Skeletal muscle cell (primary cell): Measurements from ENCODE around the gene S100A16.
A peak's percentile ranks its signal among the peaks of the same experiment; 100 is the strongest.
"Not testable (repeated sequence)": the region's sequence is repeated elsewhere in the genome, so short reads cannot be mapped to it uniquely, and the experiment has no call there.

ENCODE experiments used
- DNase-seq: peaks from one replicate; pipeline ENCODE4 v3.0.0-alpha.2; 2010; ENCODE audit warnings: low read depth
- H3K4me3 ChIP-seq: 2 replicates; pipeline ENCODE4 v1.5.1; 2011; ENCODE audit warnings: low read depth, mild to moderate bottlenecking, control low read depth, low read length, moderate library complexity

Gene S100A16

DNA sequence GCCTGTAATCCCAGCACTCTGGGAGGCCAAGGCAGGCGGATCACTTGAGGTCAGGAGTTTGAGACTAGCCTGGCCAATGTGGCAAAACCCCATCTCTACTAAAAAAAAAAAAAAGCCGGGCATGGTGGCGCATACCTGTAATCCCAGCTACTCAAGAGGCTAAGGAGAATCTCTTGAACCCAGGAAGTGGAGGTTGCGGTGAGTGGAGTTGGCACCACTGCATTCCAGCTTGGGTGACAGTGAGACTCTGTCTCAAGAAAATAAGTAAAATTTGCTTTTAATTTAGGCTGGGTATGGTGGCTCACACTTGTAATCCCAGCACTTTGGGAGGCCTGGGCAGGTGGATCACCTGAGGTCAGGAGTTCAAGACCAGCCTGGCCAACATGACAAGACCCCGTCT lies 27.3 kb upstream of the S100A16 start:
- H3K4me3 ChIP-seq, DNase-seq: not testable (repeated sequence)

DNA sequence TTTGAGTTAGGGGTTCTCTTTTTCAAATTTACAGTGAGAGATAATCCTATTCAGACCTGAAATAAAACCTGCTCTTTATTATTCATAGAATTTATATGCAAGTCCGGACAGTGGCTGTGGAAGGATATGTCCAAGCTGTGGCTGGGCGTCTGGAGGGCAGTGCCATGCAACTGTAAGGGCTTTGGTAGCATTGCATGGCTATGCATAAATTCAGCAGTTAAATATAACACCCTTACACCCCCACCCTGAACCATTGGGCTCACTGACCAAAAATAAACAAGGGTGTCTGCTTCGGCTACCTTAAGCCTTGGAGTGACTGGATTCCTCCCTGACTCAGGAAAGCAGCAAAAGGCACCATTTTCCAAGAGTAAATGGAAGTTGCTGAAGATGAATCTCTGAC lies 26.3 kb upstream of the S100A16 start:
- DNase-seq, result no peak
- no peak overlapping the region for H3K4me3 ChIP-seq

DNA sequence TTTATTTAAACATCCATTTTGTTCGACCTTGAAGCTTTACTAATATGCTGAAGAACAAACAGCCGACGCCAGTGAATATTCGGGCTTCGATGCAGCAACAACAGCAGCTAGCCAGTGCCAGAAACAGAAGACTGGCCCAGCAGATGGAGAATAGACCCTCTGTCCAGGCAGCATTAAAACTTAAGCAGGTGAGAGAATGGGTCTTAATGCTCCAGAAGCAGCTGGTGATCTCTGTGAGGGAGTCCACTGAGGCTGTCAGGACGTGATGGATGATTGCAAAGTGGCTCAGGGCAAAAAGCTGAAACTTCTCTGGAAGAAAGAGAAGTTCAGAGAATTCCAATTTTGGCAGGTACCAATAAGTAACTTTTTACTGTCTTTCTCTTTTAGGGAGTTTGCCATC lies 25.3 kb upstream of the S100A16 start:
- no peak for DNase-seq
- H3K4me3 ChIP-seq, result no peak overlapping the region

DNA sequence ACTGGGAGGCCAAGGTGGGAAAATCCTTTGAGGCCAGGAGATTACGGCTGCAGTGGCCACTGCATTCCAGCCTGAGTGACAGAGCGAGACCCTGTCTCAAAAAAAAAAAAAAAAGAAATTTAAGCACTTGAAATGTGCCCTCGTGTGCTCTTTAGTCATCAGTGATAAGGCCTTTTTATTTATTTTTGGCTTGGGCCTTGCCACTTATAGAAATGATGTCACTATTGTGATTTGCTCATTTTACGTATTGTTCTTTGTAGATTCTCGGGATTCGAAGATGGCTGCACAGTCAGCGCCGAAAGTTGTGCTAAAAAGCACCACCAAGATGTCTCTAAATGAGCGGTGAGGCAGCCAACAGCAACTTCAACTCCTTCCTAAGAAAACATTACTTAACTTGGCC lies 23.4 kb upstream of the S100A16 start:
- H3K4me3 ChIP-seq, result no peak overlapping the region
- DNase-seq, result no peak

DNA sequence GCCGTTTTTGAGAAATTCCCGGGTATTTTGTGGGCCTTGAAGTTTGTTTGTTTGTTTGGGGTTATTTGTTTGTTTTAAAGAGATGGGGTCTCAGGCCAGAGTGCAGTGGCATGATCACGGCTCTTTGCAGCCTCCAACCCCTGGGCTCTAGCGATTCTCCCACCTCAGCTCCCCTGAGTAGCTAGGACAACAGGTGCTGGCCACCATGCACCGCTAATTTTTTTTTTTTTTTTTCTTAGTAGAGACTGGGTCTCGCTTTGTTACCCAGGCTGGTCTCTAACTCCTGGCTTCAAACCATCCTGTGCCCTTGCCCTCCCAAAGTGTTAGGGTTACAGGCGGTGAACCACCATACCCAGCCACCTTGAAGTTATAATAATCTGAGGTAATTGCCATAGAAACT lies 22.9 kb upstream of the S100A16 start:
- no peak overlapping the region for H3K4me3 ChIP-seq
- no peak for DNase-seq

DNA sequence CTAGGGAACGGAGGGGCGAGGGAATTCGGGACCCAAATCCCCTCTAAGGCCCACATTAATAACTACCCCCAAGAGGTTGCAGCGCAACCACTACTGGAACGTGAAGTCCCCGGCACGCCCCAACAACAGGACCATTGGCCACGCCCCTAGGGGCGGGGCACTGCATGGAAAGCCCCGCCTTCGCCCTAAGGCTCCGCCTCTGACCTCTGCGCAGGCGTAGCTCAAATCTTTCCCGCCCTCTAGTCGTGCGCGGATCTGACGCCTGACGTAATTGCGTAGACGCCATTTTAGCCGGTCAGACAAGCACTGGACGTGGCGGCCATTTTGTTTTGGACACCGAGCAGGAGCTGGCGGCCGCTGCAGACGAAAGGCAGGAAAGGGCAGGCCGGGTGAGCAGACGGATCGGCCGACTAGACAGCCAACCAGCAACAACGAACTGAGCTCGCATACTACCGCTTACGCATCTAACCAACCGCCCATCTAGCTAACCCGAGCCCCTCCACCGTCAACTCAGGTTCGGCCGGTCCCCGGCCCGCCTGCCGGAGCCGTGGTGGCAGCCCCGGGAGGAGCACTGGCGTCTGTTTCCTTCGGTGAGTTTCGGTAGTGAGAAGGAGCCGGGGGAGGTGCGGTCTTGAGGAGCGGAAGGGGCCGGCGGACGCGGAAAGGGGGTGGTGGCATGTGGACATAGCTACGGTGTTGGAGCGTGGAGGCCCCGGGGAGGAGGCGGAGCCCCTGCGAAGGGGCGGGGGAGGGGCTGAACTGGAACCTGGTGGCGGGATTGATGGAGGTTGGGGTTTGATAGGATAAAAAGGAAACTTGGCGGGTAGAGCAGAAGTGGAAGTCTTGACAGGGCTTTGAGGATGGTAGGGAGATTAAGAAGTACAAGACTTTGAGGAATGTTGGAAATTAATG lies 21.1 kb upstream of the S100A16 start, which contains the start of gene CHTOP:
Gene CHTOP, plus strand, starts transcription at position 313 of the 912 bp plus-strand sequence. CDS start 2,523 bp downstream, outside the sequence.
- peak within 1 kb of the TSS; percentile 92 for H3K4me3 ChIP-seq

DNA sequence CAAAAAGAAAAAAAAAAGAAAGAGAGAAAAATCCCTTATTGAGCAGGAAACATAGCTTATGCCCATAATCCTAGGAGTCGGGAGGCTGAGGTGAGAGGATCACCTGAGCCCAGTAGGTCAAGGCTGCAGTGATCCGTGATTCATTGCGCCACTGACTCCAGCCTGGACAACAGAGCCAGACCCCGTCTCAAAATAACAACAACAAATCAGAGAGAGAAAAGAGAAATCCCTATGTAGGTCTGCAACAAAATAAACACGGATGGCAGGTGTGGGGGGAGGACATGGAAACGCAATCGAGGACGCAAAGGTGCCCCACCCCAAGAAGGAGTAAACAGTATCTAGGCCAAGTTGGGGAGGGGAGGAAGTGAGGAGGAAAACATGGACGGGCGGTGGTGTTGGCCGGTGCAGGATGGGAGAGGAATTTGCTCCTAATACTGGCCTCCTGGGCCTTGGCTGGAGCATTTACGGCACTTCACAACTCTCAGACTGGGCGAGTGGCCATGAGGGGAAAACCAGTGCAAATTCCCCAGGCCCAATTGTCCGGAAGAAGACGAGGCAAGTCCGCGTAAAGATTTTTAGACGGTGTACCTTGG lies 20.3 kb upstream of the S100A16 start:
- DNase-seq, result no peak
- peak overlapping the region; percentile 92 for H3K4me3 ChIP-seq

More for the DNA sequence above, 21.1 kb upstream of the S100A16 start, which contains the start of gene CHTOP:
- peak; percentile 94 for DNase-seq

DNA sequence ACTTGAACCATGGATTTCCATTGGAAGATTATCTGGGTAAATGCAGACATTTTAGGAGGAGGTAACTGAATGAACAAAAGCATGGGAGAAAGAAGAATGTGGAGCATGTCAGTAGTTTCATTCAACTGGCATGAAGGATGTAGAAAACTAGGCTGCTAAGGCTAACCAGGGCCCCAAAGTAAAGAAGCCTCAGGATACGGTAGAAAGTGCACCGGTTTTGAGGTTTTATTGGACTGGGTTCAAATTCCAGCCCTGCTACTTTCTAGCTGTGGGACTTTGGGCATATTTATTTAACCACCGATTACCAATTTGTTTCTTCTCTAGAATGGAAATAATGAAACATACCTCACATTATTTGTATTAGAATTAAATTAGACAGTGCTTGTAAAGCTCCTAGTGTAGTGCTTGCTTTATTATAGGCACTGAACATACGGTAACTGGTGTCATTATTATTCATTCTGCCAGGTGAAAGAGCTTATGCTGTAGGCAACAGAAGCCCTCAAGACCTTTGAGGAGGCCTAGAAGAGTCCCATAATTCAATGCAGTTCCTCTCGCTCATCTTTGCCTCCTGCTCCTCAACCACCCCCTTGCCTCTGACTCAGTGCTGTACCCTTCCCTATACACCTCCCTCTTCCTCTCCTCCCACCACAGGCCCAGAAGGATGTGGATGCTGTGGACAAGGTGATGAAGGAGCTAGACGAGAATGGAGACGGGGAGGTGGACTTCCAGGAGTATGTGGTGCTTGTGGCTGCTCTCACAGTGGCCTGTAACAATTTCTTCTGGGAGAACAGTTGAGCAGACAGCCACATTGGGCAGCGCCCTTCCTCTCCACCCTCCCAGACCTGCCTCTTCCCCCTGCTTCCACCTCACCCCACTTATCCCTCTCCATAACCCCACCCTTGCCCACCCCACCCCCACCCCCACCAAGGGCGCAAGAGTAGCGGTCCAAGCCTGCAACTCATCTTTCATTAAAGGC lies 18.4 kb upstream of the S100A16 start:
- H3K4me3 ChIP-seq, result no peak overlapping the region
- DNase-seq, result no peak

DNA sequence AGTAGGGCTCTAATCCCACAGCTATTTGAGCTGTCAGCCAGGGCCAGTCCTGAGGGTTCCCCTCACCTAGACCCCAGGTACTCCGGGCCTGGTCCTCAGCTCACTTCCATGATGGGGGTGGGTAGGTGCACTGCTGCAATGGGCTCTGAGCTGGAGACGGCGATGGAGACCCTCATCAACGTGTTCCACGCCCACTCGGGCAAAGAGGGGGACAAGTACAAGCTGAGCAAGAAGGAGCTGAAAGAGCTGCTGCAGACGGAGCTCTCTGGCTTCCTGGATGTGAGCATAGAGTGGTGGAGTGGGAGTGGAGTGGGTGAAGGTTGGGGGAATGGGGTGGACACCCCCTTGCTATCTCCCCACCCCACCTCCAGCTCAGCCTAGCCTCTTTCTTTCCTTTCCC lies 17.4 kb upstream of the S100A16 start:
- no peak overlapping the region for H3K4me3 ChIP-seq

DNA sequence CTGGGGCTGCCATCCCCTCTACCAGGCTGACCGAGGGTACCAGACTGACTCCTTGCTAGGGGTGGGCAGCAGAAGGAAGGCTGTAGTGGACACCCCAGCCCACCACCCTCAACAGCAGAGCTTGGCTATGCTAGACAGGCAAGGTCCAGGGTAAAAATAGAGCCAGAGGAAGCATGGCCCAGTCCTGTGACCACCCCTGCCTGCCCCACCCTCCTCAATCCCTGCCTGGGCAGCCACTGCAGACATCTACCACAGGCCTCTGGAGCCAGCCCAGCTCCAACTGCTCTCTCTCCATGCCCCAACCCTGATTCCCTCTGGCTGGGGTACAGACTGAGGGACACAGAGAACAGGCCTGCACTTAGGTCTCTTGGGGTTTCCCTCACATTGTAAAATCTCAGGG lies 17.0 kb upstream of the S100A16 start:
- no peak for DNase-seq

More for the DNA sequence above, 17.4 kb upstream of the S100A16 start:
- no peak for DNase-seq

DNA sequence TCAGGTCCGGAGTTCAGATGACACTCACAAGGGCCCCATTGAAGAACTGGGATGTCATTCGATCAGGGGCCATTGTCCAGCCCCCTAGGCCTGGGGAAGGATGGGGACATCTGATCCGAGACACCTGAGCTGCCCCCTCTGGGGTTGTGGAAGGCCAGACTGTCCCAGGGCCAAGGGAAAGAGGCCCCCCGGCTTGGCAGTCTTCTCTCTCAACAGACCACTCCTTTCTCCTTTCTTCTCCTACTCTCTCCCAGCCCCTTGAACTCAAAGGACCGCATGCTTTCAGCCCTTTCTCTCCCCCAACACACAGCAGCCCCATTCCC lies 16.4 kb upstream of the S100A16 start:
- H3K4me3 ChIP-seq, result no peak overlapping the region
- DNase-seq, result no peak

More for the DNA sequence above, 17.0 kb upstream of the S100A16 start:
- no peak overlapping the region for H3K4me3 ChIP-seq

DNA sequence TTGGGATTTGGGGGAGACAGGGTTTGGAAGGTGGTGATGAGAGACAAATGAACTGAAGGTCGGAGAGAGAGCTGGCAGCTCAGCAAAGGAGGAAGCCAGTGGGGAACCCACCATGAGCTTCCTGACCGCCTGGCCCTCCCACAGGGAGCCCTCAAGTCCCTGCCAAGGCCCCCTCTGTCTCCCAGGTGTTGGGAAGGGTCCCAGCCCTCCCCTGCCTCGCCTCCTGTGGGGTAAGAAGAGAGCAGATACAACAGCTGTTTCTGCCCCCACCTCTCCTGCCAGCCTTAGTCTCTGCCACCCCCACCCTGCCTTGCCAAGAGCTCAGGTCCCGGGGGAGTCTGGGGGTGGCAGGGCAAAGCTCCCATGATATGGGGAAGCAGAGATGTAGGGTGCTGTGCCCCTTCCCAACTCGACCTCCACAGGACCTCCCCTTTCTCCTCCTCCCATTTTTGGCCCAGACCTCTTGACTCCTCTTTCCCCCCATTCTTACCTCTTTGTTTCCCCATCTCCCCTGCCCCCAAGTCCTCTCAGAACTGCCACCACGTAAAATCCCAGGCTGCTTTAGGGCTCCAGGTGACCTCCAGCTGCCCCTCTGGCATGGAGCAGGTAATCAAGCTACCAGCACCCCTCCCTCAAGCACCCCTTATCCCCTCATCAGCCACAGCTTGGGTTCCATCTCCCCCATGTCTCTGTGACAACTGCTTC lies 15.9 kb upstream of the S100A16 start:
- DNase-seq, result no peak
- no peak overlapping the region for H3K4me3 ChIP-seq

DNA sequence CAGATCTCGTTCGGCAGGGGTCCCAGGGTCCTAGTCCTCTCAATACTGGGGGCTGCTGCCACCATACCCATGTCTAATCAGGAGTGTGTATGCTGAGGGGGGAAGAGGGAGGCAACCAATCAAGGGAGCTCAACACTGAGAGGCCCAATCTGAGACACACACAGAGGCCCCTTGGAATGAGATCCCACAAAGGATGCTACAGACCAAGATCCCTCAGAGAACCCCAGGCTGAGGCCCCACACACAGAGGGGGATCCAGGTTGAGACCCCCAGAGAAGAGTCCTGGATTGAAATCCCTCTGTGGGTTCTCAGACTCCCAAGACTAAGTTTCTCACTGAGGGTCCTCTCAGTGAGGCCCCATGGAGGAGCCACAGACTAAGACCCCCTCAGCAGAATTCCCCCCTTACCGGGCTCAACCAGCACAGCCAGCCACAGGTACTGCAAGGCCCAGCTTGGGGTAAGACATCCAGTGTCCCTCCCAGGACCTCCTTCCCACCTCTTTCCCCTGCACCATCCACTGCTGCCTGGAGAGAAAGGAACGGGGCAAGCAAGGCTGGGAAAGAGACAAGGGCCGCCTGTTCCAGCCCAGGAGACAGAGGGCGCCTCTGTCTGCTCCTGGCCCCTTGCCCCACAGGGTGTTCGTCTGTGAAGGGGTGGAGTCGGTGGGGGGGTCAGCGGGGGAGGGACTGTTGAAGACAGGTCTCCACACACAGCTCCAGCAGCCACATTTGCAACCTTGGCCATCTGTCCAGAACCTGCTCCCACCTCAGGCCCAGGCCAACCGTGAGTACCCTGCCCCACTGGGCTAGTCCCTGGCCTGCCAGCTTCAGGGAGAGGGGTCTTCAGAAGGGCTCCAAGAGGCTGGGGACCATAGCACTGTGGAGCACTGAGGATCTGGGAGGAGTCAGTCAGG lies 15.0 kb upstream of the S100A16 start, which contains the start of gene S100A1:
Gene S100A1, plus strand, starts transcription at position 720 of the 912 bp plus-strand sequence. CDS start 2,088 bp downstream, outside the sequence.
- no peak for DNase-seq
- peak within 1 kb of the TSS; percentile 70 for H3K4me3 ChIP-seq

DNA sequence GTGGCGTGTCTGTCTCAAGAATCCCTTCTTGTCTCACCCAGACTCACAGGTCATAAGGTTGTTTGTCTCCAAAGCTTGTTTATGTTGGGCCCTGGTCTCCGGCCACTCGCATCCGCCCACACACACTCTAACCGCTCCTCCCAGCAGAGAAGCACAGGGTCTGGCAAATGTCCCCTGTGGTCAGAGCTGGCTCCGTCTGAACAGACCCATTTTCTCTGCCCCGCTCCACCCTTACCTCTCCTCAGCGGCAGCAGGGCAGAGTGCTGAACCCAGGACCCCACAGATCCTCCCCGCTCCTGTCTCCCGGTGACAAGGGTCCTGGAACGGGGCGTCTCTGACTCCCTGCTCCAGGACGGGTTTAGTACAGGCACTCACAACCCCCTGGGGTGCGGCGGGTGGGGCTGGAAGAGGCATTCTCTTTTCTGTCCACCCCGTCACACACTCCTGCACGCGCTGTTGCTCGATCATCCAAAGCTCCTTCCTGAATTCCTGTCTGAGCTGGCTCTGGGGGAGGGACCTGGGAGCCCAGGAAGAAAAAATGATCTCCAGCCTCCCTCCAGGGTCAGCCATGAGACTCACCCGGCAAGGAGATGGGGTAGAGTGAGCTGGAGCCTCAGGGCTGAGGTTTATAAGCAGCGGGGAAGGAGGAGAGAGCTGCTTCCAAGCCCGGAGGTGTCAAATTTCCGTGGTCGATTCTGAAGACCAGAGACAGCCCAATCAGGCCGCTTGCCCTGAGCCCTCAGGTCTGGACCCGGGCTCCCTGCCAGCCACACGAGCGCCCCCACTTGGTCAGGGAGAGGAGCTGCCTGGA lies 14.2 kb upstream of the S100A16 start, which contains the start of gene S100A13:
Gene S100A13, minus strand, starts transcription at position 602 of the 811 bp plus-strand sequence. CDS start 1,033 bp downstream, outside the sequence.
- DNase-seq, result peak; percentile 81
- peak within 1 kb of the TSS; percentile 70 for H3K4me3 ChIP-seq

DNA sequence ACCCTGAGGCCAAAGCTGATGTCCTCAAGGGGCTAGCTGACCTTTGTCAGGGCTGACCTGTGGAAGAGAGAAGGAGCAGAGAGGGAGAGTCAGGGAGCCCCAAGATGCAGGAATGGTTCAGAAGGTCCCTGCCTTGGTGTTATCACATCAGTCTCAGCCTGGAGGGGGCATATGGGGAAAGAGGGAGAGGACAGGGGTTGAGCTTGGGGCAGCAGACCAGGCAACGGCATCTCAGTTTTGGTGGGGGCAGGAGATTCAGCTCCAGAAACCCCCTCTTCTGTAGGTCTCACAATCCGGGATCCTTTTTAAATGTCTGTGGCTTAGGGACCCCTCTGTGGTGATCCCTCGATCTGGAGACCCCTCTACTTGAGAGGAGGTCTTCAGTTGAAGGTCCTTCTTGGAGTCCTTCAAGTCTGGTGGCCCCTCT lies 13.6 kb upstream of the S100A16 start:
- peak overlapping the region; percentile 70 for H3K4me3 ChIP-seq
- DNase-seq, result no peak

DNA sequence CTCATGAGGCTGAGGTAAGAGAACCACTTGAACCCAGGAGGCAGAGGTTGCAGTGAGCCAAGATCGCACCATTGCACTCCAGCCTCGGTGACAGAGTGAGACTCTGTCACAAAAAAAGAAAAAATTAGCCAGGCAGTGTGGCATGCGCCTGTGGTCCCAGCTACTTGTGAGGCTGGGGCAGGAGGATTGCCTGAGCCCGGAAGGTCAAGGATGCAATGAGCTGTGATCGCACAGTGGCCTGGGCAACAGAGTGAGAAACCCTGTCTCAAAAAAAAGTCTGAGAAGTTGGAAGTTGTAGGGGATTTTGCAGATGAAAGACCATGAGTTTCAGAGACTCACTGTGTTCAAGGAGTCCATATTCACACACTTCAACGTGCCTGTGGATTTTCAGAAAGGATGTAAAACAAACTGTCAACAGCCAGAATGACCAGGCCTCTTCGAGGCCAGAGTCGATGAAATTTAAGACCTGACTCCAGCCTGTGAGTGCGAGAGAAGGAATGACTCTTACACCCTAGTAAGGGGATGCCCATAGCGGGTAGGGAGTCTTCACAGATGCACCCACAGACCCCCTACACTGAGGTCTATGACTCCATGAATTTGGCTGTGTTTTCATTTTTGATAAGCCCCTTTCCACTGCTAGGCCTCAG lies 12.2 kb upstream of the S100A16 start:
- H3K4me3 ChIP-seq, result no peak overlapping the region
- DNase-seq, result no peak

DNA sequence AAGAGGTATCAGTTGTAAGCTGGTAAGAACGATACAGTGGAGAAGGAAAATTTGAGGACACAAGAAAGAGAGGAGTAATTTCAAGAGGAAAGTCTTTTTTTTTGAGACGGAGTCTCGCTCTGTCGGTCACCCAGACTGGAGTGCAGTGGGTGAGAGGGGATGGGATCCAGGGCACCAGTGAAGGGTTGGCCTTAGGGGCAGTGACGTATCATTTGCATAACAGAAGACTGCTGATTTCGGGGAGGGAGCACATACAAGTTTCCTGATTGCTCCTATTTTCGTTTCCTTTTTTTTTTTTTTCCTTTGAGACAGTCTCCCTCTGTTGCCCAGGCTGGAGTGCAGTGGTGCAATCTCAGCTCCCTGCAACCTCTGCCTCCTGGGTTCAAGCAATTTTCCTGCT lies 10.2 kb upstream of the S100A16 start:
- H3K4me3 ChIP-seq, result no peak overlapping the region
- DNase-seq, result no peak
